ENCODE results near the gene ARHGAP24.
"Not testable (repeated sequence)": the region's sequence is repeated elsewhere in the genome, so short reads cannot be mapped to it uniquely, and the experiment has no call there.

Gene ARHGAP24

DNA sequence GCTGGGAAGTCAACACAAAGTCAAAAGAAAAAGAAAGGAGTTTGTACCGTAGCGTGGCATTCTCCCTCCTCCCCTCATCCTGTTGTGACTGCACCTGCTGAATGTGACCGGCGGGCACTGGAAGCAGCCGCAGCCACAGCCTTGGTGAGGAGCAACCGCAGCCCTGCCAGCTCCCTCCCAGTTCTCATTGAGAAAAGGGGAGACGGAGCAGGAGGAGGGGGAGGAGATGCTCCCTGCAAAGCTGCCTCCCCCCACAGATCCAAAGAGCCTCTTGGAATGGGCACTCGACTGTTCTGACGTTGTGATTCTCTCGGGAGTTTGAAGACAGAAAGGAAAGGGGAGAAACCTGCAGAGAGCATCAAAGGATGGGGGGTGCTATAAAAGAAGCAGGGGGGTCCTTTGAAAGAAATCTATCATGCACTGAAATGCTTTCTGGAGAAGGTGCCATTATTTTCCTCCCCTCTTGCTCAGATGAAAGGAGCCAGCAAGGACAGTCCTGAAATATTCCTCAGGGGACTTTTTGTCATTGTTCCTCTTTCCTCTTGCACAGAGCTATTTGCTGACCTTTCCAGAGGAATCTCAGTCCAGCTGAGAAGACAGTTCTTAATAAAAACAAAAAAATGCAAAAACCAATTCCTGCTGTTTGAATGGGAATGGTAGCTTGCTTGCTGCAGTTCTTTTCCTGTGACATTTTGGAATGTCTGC lies 455.2 kb downstream of the ARHGAP24 start:
- DNase-seq: no peak

DNA sequence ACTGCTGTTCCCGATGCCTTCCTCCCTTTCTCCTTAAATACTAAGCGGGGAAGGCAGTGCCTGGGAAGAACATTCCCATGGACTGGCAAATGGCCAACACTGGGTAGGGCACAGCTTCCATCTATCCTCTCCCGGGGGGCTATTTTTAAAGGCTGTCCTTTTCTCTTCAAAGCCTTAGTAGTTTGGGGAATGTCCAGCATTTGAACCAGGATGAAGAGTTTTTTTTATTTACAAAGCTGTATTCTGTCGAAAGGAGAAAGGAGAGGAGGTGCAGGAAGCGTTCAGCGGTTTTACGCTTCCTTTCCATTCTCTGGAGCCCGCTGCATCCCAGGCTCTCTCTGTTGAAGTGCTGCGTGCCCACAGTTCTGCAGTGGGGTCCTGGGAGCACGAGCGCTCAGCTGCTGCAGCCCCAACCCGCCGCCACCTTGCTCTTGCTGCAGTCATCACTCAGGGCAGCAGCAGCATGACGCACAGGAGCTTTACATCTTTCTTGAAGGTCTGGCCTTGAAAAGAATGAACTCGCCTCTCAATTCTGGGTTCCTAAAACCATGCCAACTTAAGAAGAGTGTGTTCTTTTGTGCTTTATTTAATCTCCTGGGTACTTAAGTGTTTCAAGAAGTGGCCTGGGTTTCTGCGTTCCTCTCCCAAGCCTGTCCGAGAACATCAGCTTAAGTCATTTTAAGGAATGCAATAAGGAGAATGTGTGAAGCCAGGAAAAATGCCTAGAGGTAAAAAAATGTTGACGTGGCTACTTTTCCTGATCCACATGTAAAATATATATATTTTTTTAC lies 457.7 kb downstream of the ARHGAP24 start:
- DNase-seq: no peak

DNA sequence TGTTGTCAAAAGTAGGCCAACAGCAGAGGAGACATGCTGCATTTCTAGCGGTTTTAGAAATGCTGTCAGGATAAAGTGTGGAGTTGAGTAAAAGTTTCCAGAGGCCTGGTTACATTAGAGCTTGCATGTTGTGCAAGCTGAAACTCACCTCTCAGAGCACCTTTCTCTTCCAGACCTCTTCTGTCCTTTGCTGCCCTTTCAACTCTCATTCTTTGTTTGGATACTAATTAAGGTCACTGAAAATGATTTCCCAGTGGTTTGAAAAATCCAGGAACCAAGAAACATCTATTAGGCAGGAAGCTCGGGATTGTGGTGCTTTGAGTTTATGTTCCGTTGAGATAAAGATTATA lies 458.3 kb downstream of the ARHGAP24 start:
- no peak for DNase-seq

DNA sequence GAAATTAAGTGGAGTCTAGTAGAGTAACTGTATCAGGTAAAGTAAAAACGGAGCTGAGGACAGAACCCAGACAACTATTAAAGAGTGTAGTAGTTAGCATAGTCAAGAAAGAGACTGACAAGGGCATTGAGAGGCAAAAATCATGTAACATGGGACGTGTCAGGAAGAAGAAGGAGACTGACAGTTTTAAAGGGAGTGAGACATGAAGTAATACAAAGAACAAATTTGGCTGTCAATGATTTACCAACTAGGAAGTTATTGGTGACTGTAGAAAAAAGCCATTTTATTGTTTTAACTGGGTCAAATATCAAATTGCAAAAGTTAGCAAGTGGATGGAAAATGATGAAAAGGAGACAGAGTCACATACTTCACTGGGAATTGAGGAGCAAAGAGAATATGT lies 462.6 kb downstream of the ARHGAP24 start:
- no peak for DNase-seq

DNA sequence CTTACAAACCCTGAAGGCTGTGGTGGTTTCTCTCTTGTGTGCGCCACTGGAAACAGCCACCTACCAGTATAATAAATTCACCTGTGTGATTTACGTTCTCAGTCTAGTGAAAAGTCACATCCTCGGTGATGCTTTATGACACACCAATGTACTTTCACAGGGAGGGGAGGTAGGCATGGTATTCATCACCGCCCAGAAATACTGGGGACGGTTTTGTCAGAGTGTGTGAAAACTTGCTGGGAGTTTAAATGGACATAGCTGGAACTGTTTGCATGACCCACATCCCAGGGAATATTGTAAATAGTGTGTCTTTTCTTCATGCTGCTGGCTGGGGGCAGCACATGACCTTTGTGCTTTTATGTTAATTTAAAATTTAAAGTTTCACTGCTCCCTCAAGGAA lies 463.1 kb downstream of the ARHGAP24 start:
- DNase-seq: no peak

DNA sequence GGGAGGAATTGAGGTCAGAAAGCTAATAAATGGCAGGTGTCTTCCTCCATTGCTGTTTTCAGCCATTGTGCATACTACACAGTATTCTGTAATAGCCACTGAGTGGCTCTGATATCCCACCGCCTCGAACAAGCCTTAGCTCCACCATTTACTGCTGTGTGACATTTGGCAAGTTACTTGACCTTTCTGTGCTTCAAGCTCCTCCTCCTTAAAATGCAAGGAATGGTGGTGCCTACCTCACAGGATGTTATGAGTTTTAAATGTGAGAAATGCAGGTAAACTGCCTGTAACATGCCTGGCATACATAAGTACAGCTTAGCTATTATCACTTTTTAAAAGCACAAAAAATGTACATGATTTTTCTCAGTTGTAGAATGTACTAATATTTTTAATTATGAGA lies 464.0 kb downstream of the ARHGAP24 start:
- DNase-seq: no peak

DNA sequence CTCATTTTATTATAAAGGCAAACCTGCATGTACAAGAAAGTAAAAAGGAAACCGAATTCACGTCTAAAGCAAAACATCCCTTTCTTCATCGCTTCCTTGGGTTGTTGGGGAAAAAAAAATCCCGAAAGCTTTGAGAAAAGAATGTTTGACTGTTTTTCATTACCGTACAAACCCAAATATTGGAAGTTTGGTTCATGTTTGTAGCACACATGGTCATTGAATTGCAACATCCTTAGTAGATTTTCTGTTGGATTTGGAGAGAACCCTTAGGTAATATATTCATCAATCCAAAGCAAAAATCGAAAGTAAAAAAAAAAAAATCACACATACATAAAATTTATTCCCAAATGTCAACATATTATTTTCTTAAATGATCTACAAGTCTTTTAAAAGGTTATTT lies 464.6 kb downstream of the ARHGAP24 start:
- no peak for DNase-seq

DNA sequence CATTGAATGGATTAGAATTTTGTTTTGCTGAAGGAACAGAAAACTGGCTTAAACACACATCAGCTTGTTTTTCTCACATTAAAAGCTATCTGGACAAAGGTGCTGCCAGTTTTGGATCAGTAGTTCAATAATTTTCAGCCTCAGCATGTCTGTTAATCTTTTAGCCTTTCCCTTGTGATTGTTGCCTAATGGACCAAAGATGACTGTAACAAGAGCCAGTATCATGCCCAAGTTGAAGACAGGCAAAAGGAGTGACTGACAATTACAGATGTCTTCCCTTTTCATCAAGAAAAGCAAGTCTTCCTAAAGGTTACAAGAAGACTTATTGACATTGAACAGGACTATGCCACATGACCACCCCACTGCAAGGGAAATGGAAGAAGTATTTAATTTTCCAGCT lies 465.2 kb downstream of the ARHGAP24 start:
- DNase-seq: no peak

DNA sequence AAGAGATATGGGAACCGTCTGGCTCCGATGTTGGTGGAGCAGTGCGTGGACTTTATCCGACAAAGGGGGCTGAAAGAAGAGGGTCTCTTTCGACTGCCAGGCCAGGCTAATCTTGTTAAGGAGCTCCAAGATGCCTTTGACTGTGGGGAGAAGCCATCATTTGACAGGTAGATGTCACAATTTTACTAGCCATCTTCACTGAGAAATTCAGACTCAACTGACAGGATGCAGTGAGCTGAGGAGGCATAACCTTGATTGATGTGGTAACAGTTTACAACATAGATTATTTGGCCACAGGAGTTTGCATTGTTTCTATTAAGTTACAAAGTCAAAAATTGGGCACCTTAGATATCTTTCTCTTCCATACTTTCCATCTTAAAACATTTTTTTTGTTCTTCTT lies 467.2 kb downstream of the ARHGAP24 start:
- DNase-seq: no peak

DNA sequence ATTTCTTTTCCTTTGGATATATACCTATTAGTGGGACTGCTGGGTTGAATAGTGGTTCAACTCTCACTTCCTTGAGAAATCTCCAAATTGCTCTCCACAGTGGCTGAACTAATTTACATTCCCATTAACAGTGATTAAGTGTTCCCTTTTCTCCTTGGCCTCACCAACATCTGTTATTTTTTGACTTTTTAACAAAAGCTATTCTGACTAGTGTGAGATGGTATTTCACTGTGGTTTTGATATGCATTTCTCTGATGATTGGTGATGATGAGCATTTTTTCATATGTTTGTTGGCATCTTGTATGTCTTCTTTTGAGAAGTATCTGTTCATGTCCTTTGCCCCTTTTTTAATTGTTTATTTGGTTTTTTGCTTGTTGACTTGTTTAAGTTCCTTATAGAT lies 471.9 kb downstream of the ARHGAP24 start:
- DNase-seq: no peak

DNA sequence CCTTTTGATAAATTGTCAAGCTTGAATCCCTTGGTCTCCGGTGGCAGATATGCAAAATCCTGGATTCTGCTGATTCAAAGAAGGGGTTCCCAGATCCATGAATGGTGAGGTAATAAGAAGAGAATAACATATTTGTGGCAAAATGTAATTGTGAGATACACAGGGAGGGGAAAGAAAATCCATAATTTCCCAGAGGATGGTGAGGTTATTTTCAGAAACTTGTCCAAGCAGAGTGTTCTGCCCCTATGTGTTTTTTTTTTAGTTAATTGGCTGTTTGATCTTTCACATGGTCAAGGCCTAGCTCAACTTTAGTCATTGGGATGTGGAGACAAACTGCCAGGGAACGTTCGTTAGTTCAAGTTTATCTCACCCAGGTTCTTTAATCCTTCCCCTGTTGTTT lies 476.1 kb downstream of the ARHGAP24 start:
- no peak for DNase-seq

DNA sequence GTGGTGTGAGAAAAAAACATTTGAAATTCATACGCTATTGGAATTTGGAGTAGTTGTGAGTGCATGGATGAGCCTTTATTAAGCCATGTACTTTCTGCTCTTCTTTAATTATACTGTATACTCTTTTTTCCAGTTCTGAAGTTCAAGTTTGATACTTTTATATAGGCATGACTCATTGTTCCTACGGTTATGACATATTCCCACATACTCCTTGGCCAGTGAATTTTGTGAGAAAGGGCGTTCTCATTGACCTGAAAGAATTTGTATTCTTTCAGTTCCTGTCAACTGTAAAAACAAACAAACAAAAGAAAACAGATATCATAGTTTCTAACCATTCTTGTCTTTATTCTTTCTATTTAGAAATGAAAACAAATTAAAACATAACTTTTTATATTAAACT lies 477.6 kb downstream of the ARHGAP24 start:
- DNase-seq: peak in 1 of 2 experiments; percentile 54

DNA sequence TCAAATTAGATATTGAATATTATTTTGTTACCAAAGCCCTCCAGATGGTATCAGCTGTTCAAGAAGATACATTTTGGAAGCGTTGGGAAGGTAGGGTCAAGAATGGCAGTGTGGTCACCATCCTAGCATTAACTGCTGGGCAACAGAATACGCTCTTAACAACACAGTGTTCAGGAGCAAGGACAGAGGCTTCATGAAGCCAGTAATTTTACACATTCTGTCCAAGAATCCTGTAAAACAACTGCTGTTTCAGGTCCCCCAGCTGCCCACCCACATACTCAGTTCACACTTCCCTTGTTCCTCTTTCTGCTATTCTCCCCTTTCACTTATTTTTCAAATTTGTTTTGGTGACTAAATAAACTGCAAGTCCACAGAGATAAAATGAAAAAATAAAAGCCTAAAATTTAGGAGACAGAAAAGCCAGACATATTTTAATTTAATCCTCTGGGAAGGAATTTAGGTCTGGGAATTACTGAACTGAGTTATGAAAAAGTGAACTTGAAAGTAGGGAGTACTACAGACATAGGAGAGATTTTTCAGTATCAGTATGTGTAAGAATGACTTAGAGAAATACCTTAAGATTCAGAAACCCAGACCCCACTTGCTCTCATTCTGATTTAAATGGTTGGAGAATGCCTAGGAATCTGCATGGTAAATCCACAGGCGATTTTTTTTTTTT lies 478.2 kb downstream of the ARHGAP24 start:
- no peak for DNase-seq

DNA sequence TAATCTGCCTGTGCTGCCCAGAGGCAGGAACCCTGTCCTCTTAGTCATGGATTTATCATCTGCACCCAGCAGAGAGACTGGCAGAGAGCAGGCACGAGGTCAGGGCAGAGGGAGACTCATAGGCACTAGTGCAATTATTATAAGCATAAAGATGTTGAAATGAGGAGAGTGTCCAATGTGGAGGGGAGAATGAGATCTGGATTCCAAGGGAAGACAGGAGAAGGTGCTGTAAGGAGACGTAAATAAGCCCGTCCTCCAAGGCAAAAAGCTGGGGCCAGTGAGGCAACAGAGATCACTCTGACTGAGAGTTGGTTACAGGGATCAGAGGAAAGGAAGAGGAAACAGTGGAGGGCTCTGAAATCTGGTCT lies 478.7 kb downstream of the ARHGAP24 start:
- peak; percentile 58 to 77 for DNase-seq

DNA sequence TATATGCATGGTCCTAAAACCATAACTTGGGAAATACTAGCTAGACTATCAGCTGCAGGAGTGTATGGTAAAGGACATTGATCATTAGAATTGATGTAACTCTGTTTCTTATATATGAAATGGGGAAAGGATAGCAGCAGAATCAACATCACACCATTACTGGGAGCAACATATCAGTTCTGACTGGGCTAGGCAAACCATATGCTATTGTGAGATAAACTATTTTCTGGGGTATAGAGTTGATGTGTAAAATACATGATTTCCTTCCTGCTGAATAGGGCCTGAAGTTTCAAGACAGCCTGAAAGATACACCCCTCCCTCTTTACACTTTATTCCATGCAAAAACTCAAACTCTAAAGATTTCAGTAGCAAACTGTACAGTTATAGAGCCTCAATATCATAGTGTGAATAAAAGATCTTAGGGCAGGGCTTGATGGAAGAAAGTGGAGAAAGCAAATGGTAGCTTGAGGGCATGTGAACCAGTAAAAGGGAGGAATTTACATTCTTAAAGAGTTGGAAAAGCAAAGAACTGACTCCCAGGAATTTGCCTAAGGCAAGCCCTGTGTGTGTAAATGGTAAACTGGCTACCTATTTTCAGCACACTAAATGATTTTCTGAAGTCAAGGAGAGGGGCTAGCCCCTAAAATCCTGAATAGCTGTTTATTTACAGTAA lies 480.8 kb downstream of the ARHGAP24 start:
- no peak for DNase-seq

DNA sequence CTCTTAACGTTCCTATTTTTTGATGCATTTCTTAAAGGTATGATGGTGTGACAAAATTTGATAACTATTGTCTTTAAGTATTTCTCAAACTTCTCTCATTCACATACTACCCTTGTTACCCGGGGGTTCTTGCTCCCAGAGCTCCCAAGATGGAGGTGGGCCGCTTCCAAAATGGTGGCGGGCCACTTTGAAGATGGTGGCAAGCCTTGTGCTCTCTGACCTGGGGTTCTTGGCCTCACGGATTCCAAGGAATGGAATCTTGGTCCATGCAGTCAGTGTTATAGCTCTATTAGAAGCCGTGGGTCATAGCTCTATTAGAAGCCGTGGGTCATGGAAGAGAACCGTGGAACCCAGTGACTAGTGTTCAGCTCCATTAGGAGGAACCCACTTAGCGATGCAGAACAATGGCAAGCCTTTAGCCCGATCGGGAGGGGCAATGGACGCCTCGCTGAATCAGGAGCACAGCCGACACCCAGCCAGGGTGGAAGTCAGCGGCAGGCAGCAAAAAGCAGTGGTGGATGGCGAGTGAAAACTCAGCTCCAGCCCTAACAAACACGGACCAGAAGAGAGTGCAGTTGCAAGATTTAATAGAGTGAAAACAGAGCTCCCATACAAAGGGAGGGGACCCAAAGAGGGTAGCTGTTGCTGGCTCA lies 481.5 kb downstream of the ARHGAP24 start:
- no peak for DNase-seq

DNA sequence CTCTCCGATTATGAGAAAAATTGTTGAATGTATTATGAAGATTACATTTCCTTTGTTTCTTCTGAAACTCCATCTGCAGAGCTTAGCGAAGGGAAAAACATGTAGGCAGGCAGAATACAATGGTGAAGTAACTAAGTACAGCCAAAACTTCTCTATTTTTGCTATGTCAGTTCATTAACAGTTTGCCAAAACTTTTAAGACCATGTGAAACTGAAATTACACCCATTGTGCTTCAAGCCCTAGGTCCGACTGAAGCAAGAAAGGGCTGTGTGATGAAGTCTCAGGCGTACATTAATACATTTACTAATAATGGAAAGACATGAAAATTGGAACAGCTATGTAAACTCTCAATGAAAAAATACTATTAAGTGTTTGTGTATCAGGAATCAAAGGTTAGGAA lies 486.9 kb downstream of the ARHGAP24 start:
- DNase-seq: no peak

DNA sequence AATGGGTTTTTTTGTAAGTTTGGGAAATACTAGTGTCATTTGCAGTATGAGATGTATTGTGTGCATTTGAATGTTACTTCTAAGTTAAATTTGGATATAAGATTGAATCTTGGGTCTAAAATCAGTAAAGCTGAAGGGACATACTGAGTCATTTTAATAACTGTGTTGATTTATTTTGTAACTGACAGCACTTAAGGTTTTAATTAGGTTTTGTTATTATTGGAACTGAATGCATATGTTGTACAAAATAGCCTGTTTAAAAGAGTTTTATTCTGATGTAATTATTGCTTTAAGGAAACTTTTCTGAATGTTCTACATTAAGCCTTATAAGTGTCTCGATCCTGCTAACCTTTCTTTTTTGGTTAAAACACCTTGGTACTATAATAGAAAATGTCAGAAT lies 488.3 kb downstream of the ARHGAP24 start:
- DNase-seq: no peak

DNA sequence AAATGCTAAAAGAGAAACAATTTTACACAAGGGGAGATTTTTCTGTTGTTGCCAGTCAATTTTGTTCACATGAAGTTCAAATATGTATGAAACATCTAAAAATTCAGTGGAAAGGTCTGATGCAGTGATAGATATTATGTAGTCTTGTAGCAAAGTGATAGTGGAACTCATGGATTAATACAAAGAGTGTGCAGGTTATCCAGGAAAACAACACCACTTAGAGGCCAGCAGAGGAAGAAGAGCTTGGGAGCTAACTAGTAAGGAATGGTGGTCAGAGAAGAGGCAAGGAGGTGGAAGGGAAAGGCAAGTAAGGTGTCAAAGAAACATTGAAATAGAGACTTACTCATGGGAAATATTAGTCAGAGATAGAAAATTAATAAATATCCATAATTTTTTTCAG lies 489.3 kb downstream of the ARHGAP24 start:
- peak in 1 of 2 experiments; percentile 4 for DNase-seq

DNA sequence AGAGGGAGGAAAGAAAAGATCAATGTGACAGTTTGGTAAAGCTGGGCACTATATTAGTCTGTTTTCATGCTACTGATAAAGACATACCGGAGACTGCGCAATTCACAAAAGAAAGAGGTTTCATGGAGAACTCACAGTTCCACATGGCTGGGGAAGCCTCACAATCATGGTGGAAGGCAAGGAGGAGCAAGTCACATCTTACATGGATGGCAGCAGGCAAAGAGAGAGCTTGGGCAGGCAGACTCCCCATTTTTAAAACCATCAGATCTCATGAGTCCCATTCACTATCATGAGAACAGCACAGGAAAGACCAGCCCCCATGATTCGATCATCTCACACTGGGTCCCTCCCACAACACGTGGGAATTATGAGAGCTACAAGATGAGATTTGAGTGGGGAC lies 490.1 kb downstream of the ARHGAP24 start:
- DNase-seq: not testable (repeated sequence)

DNA sequence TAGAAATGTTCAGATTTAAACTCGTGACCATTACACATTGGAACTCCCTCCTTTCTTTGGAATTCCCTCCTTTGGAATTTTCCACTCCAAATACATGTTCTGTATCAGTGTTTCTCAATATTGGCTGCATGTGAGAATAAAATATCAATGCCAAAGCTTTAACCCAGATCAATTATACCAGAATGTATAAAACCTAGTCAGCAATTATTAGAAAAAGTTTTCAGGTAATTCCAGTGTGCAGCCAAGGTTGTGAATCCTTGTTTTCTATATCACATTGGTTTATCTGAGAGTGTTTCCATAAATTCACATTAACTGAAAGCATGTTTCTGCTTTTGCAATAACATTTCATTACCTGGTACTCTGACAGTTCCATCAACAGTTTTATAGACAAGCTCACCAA lies 490.6 kb downstream of the ARHGAP24 start:
- no peak for DNase-seq

DNA sequence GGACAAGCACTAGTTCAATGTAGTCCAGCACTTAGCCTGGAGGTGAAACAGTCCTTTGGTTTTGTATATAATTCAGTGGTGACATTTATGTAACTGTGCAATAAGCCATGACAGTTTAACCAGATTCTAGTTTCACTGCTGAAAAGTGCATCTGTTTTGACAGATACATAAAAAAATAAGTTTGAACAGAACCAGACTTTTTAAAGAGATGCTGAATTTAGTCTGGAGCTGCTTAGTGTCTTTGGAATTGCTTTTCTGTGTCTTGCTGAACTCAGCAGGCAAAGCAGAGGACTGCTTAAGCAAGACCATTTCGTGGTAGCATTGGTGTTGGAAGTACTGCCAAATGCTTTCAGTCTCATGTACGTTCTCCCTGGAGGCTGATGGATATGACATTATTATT lies 491.4 kb downstream of the ARHGAP24 start:
- no peak for DNase-seq

DNA sequence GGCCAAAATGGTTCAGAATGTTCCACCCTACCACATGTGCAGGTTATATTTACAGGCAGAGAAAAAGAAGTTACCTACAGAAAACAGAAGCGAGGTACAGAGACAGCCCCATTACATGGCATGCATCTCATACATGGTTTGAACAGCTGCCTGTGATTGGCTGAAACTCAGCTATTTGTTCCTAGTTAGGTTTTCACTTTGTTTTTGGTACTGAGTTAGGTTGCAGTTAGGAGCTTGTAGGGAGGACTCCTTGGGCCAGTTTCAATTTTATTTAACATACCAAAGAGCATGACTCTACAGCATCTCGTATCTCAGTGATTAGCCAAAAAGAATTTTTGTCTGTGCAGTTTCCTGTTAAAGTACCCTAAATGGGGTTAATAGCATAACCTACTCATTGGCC lies 492.9 kb downstream of the ARHGAP24 start:
- DNase-seq: no peak

All from SW 1271 (cell line).